Left ventricle myocardium inferior (tissue), 1 donor: Measurements from ENCODE around the gene SI. TPM values are rescaled to one million over a fixed set of nuclear protein-coding genes. Genes with fewer than 3 reads are reported as not detected.

ENCODE experiments used
- DNase-seq: peaks from one replicate; pipeline ENCODE4 v3.0.0-alpha.2; 2020
- H3K27ac ChIP-seq: fragments of 200-600 bp; replicated peaks from 2 replicates; pipeline ENCODE4 v1.8.0; 2021
- H3K27me3 ChIP-seq: fragments of 200-600 bp; 2 replicates; pipeline ENCODE4 v1.8.0; 2021; ENCODE audit warnings: low read depth
- H3K36me3 ChIP-seq: fragments of 200-600 bp; 2 replicates; pipeline ENCODE4 v1.8.0; 2021
- H3K4me1 ChIP-seq: fragments of 200-600 bp; 2 replicates; pipeline ENCODE4 v1.8.0; 2021
- H3K4me3 ChIP-seq: fragments of 200-600 bp; 2 replicates; pipeline ENCODE4 v1.8.0; 2021; ENCODE audit warnings: mild to moderate bottlenecking, moderate library complexity
- H3K9me3 ChIP-seq: fragments of 200-600 bp; replicated peaks from 2 replicates; pipeline ENCODE4 v1.8.0; 2021
- intact Hi-C: fragments of 100-400 bp; cut with micrococcal nuclease; formaldehyde crosslinking; loops from one replicate; pipeline ENCODE4 v1.11.0; 2022
- long read RNA-seq: library from polyadenylated mRNA; unstranded; transcript quantifications from one replicate; pipeline ENCODE4 v2.0.0, GENCODE V29; 2021
- total RNA-seq: library from RNA; stranded (reverse); fragmentation: NEBNext Ultra II Directional; extraction: Animal tissue kit (Norgen Biotek cat#: 25700); gene quantifications from one replicate; pipeline ENCODE4 v1.2.1, GENCODE V29; 2021
- TF ChIP-seq, protein P1 (sequence below): fragments of 200-600 bp; IDR thresholded peaks from 2 replicates; pipeline ENCODE4 v1.8.0; 2021; ENCODE audit warnings: antibody characterized with exemption, mild to moderate bottlenecking, borderline replicate concordance
- donor health status: DM: no; HTN: yes; CAD: no; lungs with severe emphysema.

Gene SI
- total RNA-seq = not detected
- long read RNA-seq = 0 reads

DNA sequence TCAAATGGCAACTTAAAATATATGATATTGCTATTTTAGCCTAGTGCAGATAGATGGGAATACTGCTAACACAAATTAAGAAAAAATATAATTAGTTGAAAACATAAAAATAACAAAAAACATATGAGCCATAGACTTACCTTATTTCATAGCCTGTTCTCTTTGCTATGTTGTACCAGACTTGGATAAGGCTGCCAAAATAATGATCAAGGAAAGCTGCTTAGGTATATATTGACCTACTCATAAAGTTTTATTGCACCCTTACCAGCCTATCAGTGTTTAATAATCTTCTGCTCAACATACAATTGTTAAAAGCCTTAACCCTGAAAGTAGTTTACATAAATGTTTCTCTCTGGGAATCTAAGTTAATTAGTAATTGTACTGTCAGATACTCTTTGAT lies at the start of gene SI:
SI (minus strand) TSS at position 204 of the 400 bp plus-strand sequence. CDS start 2,484 bp downstream, outside the sequence.
- no peak within 1 kb of the TSS for H3K4me3 ChIP-seq
- no peak for DNase-seq
- no peaks in the 10 kb centered on the region for H3K36me3 ChIP-seq
- H3K9me3 ChIP-seq = peaks cover 4% of the 10 kb centered on the region
- H3K27ac ChIP-seq = no peak within 1 kb of the TSS
- intact Hi-C loops = no loop called here
- no peaks in the 10 kb centered on the region for H3K4me1 ChIP-seq
- no peaks in the 10 kb centered on the region for H3K27me3 ChIP-seq
- TF ChIP-seq, protein P1, sequence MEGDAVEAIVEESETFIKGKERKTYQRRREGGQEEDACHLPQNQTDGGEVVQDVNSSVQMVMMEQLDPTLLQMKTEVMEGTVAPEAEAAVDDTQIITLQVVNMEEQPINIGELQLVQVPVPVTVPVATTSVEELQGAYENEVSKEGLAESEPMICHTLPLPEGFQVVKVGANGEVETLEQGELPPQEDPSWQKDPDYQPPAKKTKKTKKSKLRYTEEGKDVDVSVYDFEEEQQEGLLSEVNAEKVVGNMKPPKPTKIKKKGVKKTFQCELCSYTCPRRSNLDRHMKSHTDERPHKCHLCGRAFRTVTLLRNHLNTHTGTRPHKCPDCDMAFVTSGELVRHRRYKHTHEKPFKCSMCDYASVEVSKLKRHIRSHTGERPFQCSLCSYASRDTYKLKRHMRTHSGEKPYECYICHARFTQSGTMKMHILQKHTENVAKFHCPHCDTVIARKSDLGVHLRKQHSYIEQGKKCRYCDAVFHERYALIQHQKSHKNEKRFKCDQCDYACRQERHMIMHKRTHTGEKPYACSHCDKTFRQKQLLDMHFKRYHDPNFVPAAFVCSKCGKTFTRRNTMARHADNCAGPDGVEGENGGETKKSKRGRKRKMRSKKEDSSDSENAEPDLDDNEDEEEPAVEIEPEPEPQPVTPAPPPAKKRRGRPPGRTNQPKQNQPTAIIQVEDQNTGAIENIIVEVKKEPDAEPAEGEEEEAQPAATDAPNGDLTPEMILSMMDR = no peak

DNA sequence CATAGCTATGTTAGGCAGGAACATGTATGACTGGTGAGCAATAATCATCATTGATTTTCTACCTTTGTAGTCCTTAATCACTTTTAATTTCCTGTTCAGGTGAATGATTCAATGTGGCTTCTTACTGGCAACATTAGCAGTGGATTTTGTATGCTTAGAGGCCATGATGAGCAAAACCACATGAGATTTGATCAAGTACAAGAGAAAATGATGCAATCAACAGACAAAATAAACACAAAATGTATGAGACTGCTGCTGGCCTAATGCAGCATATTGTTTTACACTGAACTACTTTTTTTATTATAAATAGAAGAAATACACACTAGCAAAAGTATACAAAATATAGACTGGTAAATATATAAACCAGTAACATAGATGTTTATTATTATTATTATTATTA lies 47.5 kb upstream of the SI start:
- intact Hi-C loops = no loop called here
- TF ChIP-seq, protein P1 = no peak
- no peaks in the 10 kb centered on the region for H3K36me3 ChIP-seq
- H3K4me1 ChIP-seq = no peaks in the 10 kb centered on the region
- no peak overlapping the region for H3K4me3 ChIP-seq
- no peak for DNase-seq
- H3K27ac ChIP-seq = no peak overlapping the region
- H3K9me3 ChIP-seq = peaks cover 17% of the 10 kb centered on the region
- H3K27me3 ChIP-seq = no peaks in the 10 kb centered on the region

DNA sequence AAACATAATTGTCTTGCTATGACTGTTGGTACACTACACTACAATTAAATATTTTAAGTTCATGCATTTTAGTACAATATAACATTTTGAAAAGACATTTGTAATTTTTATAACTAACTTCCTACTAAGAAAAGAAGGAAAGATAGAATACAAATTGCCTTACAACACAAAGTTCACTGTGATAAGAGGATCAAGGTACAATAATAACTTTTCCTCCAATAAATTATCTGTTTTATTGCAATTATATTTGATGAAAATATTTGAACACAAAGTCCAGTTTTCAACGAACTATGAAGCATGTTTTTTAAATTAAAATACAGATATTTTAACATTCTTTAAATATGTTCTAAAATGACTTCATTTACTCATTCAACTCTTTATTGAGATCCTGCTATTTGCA lies 33.1 kb upstream of the SI start:
- intact Hi-C loops = no loop called here
- TF ChIP-seq, protein P1 = no peak

DNA sequence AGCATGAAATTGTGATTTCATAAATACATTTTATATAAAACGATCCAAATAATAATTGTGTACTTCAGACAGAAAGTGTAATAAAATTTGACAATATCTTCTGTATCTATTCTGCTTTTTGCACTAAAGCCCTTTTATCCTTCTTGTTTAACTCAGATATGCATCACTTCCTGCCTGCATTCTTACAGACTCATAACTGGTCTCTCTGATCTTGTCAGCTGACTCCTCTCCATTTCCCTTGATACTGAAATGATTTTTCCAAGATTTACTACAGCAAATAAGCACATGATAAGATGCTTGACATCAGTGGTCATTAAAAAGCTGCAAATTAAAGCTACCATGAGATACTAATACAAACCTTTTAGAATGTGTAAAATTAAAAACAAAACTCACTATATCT lies 25.3 kb upstream of the SI start:
- no peak overlapping the region for H3K27ac ChIP-seq
- no peaks in the 10 kb centered on the region for H3K36me3 ChIP-seq
- no peak for DNase-seq
- TF ChIP-seq, protein P1 = no peak
- H3K27me3 ChIP-seq = no peaks in the 10 kb centered on the region
- no peaks in the 10 kb centered on the region for H3K4me1 ChIP-seq
- intact Hi-C loops = no loop called here
- no peak overlapping the region for H3K4me3 ChIP-seq
- no peaks in the 10 kb centered on the region for H3K9me3 ChIP-seq

More for the DNA sequence above, 33.1 kb upstream of the SI start:
- H3K4me3 ChIP-seq = no peak overlapping the region
- DNase-seq = no peak
- H3K27ac ChIP-seq = no peak overlapping the region
- no peaks in the 10 kb centered on the region for H3K27me3 ChIP-seq
- peaks cover 8% of the 10 kb centered on the region for H3K9me3 ChIP-seq
- H3K36me3 ChIP-seq = no peaks in the 10 kb centered on the region
- no peaks in the 10 kb centered on the region for H3K4me1 ChIP-seq

DNA sequence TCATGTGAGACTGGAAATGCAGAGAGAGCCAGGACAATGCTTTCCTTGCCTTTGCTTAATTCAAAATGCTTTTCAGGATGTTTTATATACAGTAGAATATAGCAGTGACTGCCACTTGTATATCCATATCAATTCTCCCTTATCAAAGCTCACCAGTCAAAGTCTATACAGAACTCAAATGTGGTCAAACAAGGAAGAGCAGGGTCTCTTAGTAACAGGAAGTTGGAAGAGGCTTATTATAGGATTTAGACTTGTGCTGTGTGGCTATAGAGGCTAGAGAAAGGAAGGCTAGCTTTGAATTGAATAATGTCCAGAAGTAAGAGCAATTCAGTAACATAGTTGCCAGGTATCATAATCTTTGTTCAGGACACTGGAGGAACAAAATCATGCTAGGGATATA lies 4.4 kb upstream of the SI start:
- Histone ChIP-seq H3K9me3 (peaks cover 4% of the 10 kb centered on the region), H3K27me3 (no peaks in the 10 kb centered on the region), H3K36me3 (no peaks in the 10 kb centered on the region), H3K4me3 (no peak overlapping the region), H3K4me1 (no peaks in the 10 kb centered on the region), H3K27ac (no peak overlapping the region)
- TF ChIP-seq, protein P1 = no peak
- intact Hi-C loops = no loop called here
- no peak for DNase-seq

DNA sequence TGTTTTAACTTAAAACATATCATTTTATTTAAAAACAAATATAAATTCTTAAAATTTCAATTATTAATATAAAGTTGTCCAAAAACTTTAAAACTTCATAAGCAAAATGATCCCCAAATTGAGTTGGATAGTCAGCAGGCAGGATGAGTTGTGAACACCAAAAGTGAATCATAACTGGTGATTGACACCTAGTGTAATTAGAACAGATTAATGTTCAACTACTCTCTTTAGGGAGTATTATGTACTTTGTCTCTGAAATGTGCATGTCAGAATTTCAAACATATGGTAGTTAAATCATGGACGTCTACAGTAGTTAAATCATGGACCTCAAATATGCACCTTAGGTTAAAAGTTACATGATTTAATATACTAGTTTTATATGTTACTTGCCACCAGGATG lies 2.9 kb upstream of the SI start:
- Histone ChIP-seq H3K4me1 (no peaks in the 10 kb centered on the region), H3K36me3 (no peaks in the 10 kb centered on the region), H3K27ac (no peak overlapping the region), H3K4me3 (no peak overlapping the region), H3K9me3 (peaks cover 4% of the 10 kb centered on the region), H3K27me3 (no peaks in the 10 kb centered on the region)
- no peak for DNase-seq
- TF ChIP-seq, protein P1 = no peak
- intact Hi-C loops = no loop called here
